Neural progenitor cell (in vitro differentiated cells): ENCODE data around the gene GIMAP1.

ENCODE experiments used
- EZH2 ChIP-seq: fragments of 200-600 bp; sonication (generic); IDR thresholded peaks from 2 replicates; pipeline ENCODE4 v1.6.1; 2017; ENCODE audit warnings: antibody characterized with exemption, mild to moderate bottlenecking, moderate library complexity
- EZH2phosphoT487 ChIP-seq: fragments of 200-600 bp; sonication (generic); IDR thresholded peaks from 2 replicates; pipeline ENCODE4 v1.6.1; 2017; ENCODE audit warnings: antibody characterized with exemption
- TF ChIP-seq, protein P1 (sequence below): fragments of 200-600 bp; sonication (generic); IDR thresholded peaks from 2 replicates; pipeline ENCODE4 v1.5.1; 2017; ENCODE audit warnings: antibody characterized with exemption, mild to moderate bottlenecking

DNA sequence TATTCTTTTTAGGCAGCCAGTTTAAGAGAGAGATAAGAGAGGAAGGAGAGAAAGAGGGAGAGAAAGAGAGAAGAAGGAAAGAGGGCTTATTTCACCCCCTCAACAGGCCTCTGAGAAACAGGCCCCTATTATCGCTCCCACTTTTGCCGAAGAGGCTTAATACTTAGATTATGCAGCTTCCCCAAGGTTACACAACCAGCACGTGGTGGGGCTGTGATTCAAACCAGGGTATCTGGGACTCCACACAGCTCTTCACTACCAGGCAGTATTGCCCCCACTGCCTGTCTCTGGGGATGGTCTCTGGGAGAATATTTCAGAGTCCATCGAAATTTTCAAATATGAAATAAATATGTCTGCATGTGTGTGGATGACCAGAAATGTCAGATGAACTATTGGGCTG lies 3.0 kb downstream of the GIMAP1 start:
- TF ChIP-seq, protein P1, sequence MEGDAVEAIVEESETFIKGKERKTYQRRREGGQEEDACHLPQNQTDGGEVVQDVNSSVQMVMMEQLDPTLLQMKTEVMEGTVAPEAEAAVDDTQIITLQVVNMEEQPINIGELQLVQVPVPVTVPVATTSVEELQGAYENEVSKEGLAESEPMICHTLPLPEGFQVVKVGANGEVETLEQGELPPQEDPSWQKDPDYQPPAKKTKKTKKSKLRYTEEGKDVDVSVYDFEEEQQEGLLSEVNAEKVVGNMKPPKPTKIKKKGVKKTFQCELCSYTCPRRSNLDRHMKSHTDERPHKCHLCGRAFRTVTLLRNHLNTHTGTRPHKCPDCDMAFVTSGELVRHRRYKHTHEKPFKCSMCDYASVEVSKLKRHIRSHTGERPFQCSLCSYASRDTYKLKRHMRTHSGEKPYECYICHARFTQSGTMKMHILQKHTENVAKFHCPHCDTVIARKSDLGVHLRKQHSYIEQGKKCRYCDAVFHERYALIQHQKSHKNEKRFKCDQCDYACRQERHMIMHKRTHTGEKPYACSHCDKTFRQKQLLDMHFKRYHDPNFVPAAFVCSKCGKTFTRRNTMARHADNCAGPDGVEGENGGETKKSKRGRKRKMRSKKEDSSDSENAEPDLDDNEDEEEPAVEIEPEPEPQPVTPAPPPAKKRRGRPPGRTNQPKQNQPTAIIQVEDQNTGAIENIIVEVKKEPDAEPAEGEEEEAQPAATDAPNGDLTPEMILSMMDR: no peak
- TF ChIP-seq EZH2phosphoT487 (no peak), EZH2 (no peak)
